K562 (cell line): ENCODE measurements around the gene AGPAT3. TPM values are rescaled to one million over a fixed set of nuclear protein-coding genes. Genes with fewer than 3 reads are reported as not detected.

Source experiments
- ATAC-seq: fragments of 200-7000 bp; cut with Tn5 transposase; 3 replicates; pipeline ENCODE4 v1.9.1; 2020; ENCODE audit warnings: moderate library complexity
- BruUV-seq: library from RNA; stranded (reverse); fragments of 400-500 nt; replicated peaks from 2 replicates; lab custom pipeline; 2021; lab: Mats Ljungman, UMichigan
- CTCF ChIA-PET: fragments of 300-600 bp; formaldehyde crosslinking; extraction: SDS; loops from one replicate; lab custom pipeline; 2021; ENCODE audit warnings: low intra/inter-chr PET ratio; lab: Yijun Ruan, JAX
- POLR2A ChIA-PET: fragments of 300-600, 350-650 bp; sonication (Branson Sonifier 250); formaldehyde crosslinking; extraction: SDS; loops from one replicate; lab custom pipeline; 2021; ENCODE audit warnings: antibody characterized with exemption, inconsistent platforms; lab: Yijun Ruan, JAX
- DNase-seq, 4 experiments: peaks; one replicate each; pipeline versions ENCODE4 v3.0.0 to v3.0.0-alpha.2; 2011 to 2018; ENCODE audit warnings: low spot score in 3 of 4, mixed read lengths in 3 of 4; ENCODE audit errors: extremely low read depth in 1 of 4
- FAIRE-seq: peaks from 2 replicates; lab custom pipeline; 2011; peaks lifted over from hg19 to GRCh38; lab: Jason Lieb, UNC
- H2AFZ ChIP-seq: 2 replicates; pipeline ENCODE4 v1.6.0; 2011; ENCODE audit warnings: low read depth, low read length, control low read depth, inconsistent platforms
- H3K27ac ChIP-seq: fragments of 200-600 bp; 3 replicates; pipeline ENCODE4 v1.8.0; 2011; ENCODE audit warnings: low read depth, mild to moderate bottlenecking, control low read depth, inconsistent platforms, low read length, moderate library complexity, mixed read lengths; ENCODE audit errors: extremely low read depth
- H3K27me3 ChIP-seq, 2 experiments: fragments of 300-600 bp in 1 of 2; 2 replicates in 1 of 2; 3 replicates in 1 of 2; pipeline versions ENCODE4 v1.6.0 to v1.8.0; 2011; ENCODE audit warnings: inconsistent platforms in 2 of 2, low read length in 2 of 2, mild to moderate bottlenecking in 1 of 2, mixed read lengths in 1 of 2, moderate library complexity in 1 of 2; ENCODE audit not compliant: control insufficient read depth in 2 of 2, insufficient read depth in 2 of 2
- H3K36me3 ChIP-seq: fragments of 300-600 bp; 3 replicates; pipeline ENCODE4 v1.8.0; 2011; ENCODE audit warnings: mild to moderate bottlenecking, low read length, inconsistent platforms; ENCODE audit not compliant: control insufficient read depth, insufficient read depth
- H3K4me1 ChIP-seq, 2 experiments: fragments of 200-600 bp in 1 of 2; replicated peaks in 1 of 2; 2 replicates in 1 of 2; 3 replicates in 1 of 2; pipeline versions ENCODE4 v1.5.1 to v1.8.0; 2011; ENCODE audit warnings: inconsistent platforms in 2 of 2, low read length in 2 of 2, mild to moderate bottlenecking in 1 of 2, mixed read lengths in 1 of 2, moderate library complexity in 1 of 2; ENCODE audit not compliant: control insufficient read depth in 2 of 2, insufficient read depth in 2 of 2
- H3K4me2 ChIP-seq: 2 replicates; pipeline ENCODE4 v1.6.1; 2011; ENCODE audit warnings: low read length, control low read depth, inconsistent platforms, mixed read lengths; ENCODE audit not compliant: insufficient read depth
- H3K4me3 ChIP-seq: fragments of 200-600 bp; sonication (generic), shearing (Covaris generic); 2 replicates; pipeline ENCODE4 v1.5.1; 2016; ENCODE audit warnings: control low read depth, inconsistent platforms
- H3K79me2 ChIP-seq: fragments of 200-600 bp; 3 replicates; pipeline ENCODE4 v1.8.0; 2011; ENCODE audit warnings: low read length, inconsistent platforms; ENCODE audit not compliant: control insufficient read depth, insufficient read depth
- H3K9ac ChIP-seq, 2 experiments: 2 replicates each; pipeline versions ENCODE4 v1.6.0 to v1.6.1; 2011; ENCODE audit warnings: low read depth in 2 of 2, low read length in 2 of 2, control low read depth in 1 of 2, inconsistent platforms in 1 of 2, mild to moderate bottlenecking in 1 of 2, mixed read lengths in 1 of 2; ENCODE audit not compliant: insufficient read depth in 1 of 2
- H3K9me1 ChIP-seq: one replicate; pipeline ENCODE4 v1.6.0; 2011; ENCODE audit warnings: inconsistent platforms, mild to moderate bottlenecking, low read length, moderate library complexity; ENCODE audit not compliant: control insufficient read depth, insufficient read depth
- H3K9me3 ChIP-seq: replicated peaks from 2 replicates; pipeline ENCODE4 v1.5.1; 2011; ENCODE audit warnings: low read depth, low read length, inconsistent platforms; ENCODE audit not compliant: control insufficient read depth, insufficient read depth
- H4K20me1 ChIP-seq: replicated peaks from 2 replicates; pipeline ENCODE4 v1.6.1; 2011; ENCODE audit warnings: low read length, inconsistent platforms, mixed read lengths; ENCODE audit not compliant: control insufficient read depth, insufficient read depth
- BRF1 ChIP-seq: IDR thresholded peaks from 3 replicates; pipeline ENCODE4 v1.6.1; 2011; ENCODE audit warnings: borderline replicate concordance, mild to moderate bottlenecking; ENCODE audit not compliant: insufficient read length; ENCODE audit errors: extremely low read depth
- ZNF79 ChIP-seq: fragments of 250-450 bp; sonication (Bioruptor Pico); IDR thresholded peaks from 2 replicates; pipeline ENCODE4 v1.4.0; 2020; ENCODE audit warnings: low read depth, mild to moderate bottlenecking, moderate library complexity
- WGBS: fragments of 100-300 bp; shearing (Covaris generic); methylation state at CpG from one replicate; pipeline ENCODE4 v1.1.6; 2016; ENCODE audit warnings: low coverage, mixed read lengths; ENCODE audit not compliant: insufficient coverage; ENCODE audit errors: missing lambda C conversion rate; 5-methylcytosine and 5-hydroxymethylcytosine counted together
- in situ Hi-C: fragments of 300-500 bp; cut with MboI; formaldehyde crosslinking; loops from 4 replicates; pipeline ENCODE4 v1.15.0; 2018; ENCODE audit warnings: inconsistent platforms, mixed read lengths
- intact Hi-C: fragments of 100-400 bp; cut with micrococcal nuclease; formaldehyde crosslinking; loops from 2 replicates; pipeline ENCODE4 v1.14.2; 2022
- polyA plus RNA-seq, 8 experiments: library from polyadenylated mRNA; depleted of rRNA in 4 of 8; stranded (reverse) in 5 of 8; unstranded in 3 of 8; fragments of >200 nt; fragmentation: Nextera tagmentation in 2 of 8; fragmentation: Illumina TruSeq in 1 of 8; extraction: Ambion mirVana in 2 of 8; extraction: Trizol in 1 of 8; gene quantifications; 2 replicates each; pipeline versions ENCODE4 v1.2.1 to v1.2.3, GENCODE V29; 2011 to 2014; ENCODE audit warnings: inconsistent platforms in 1 of 8, missing spikeins in 1 of 8
- total RNA-seq, 7 experiments: library from RNA; depleted of rRNA in 6 of 7; stranded (reverse); fragments of >200 nt in 6 of 7; fragmentation: Illumina TruSeq in 2 of 7; extraction: Trizol in 2 of 7; gene quantifications; 2 replicates each; pipeline versions ENCODE4 v1.2.1 to v1.2.3, GENCODE V29; 2011 to 2021; ENCODE audit warnings: low replicate concordance in 1 of 7
- TF ChIP-seq, protein P1 (sequence below), 3 experiments: fragments of 200-800 bp in 1 of 3; fragments of 250-450 bp in 1 of 3; fragments of 450-650 bp in 1 of 3; sonication (Bioruptor Pico) in 1 of 3; sonication (Bioruptor generic) in 1 of 3; formaldehyde crosslinking in 1 of 3; IDR thresholded peaks; 2 replicates each; pipeline versions ENCODE4 v1.6.1 to v1.8.0; 2016 to 2022; ENCODE audit warnings: mild to moderate bottlenecking in 2 of 3, missing genetic modification characterization in 2 of 3, missing compliant biosample characterization in 1 of 3, moderate library complexity in 1 of 3
- TF ChIP-seq, protein P2 (sequence below), 2 experiments: fragments of 450-650 bp in 1 of 2; sonication (generic) in 1 of 2; formaldehyde crosslinking in 1 of 2; IDR thresholded peaks in 1 of 2; conservative IDR thresholded peaks in 1 of 2; 2 replicates each; pipeline versions ENCODE4 v1.6.1 to v1.8.1; 2016 to 2023; ENCODE audit warnings: mild to moderate bottlenecking in 2 of 2, moderate library complexity in 2 of 2, inconsistent platforms in 1 of 2, missing genetic modification reagents in 1 of 2

AGPAT3 gene
- total and polyA plus RNA-seq, 9 of the 15 experiments (the other 6 are each of a cell fraction or from before 2014, with no cell fraction given): 1.5 to 88.4 (median 35.7) TPM

DNA sequence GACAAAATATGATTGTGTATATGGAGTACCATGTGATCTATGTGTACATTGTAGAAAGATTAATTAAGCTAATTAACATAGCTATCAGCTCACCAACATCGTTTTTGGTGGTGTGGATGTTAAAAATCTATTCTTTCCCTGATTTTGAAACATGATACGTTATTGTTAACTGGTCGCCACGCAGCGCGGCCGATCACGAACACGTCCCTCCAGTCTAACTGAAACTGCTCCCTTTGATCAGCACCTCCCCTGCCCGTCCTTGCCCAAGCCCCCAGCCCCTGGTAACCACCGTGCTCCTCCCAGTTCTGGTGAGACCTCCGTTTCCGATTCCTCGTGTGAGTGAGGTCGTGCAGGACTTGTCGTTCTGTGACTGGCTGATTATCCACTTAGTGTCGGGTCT, 67.0 kb downstream of the AGPAT3 start (continued):
- no peak for TF ChIP-seq BRF1
- TF ChIP-seq, protein P1, sequence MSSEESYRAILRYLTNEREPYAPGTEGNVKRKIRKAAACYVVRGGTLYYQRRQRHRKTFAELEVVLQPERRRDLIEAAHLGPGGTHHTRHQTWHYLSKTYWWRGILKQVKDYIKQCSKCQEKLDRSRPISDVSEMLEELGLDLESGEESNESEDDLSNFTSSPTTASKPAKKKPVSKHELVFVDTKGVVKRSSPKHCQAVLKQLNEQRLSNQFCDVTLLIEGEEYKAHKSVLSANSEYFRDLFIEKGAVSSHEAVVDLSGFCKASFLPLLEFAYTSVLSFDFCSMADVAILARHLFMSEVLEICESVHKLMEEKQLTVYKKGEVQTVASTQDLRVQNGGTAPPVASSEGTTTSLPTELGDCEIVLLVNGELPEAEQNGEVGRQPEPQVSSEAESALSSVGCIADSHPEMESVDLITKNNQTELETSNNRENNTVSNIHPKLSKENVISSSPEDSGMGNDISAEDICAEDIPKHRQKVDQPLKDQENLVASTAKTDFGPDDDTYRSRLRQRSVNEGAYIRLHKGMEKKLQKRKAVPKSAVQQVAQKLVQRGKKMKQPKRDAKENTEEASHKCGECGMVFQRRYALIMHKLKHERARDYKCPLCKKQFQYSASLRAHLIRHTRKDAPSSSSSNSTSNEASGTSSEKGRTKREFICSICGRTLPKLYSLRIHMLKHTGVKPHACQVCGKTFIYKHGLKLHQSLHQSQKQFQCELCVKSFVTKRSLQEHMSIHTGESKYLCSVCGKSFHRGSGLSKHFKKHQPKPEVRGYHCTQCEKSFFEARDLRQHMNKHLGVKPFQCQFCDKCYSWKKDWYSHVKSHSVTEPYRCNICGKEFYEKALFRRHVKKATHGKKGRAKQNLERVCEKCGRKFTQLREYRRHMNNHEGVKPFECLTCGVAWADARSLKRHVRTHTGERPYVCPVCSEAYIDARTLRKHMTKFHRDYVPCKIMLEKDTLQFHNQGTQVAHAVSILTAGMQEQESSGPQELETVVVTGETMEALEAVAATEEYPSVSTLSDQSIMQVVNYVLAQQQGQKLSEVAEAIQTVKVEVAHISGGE (CRISPR knock-in tag; IDR thresholded peaks at IDR 0.05): no peak

DNA sequence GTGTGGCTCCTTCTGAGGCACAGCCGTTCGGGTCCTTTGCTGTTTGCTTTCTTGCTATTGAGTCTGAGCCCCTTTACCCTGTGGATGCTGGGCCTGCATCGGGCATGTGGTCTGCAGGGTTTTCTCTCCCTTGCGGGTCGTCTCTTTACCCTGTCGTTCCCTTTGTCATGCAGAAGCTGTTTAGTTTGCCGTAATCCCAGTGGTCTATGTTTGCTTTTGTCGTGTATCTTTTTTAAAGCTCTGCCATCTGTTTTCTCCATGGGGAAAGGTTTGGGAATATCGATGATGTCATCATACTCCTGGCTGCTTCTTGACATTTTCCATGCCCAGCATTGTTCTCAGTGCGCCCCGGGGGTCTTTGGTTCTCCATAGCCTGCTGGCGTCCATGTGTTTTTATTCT, 68.2 kb downstream of the AGPAT3 start:
- Histone ChIP-seq H3K27me3 (no peaks in the 10 kb centered on the region), H3K36me3 (peaks cover 40% of the 10 kb centered on the region), H3K9ac (no peak overlapping the region), H3K4me1 (peaks cover 14 to 63% of the 10 kb centered on the region in 2 experiments; a peak in 4 of 5 replicates), H3K9me3 (0 out of 2 replicates have a peak, but pooled peaks cover 3% of the 10 kb centered on the region), H3K4me3 (no peak overlapping the region), H3K9me1 (no peaks in the 10 kb centered on the region), H3K79me2 (peaks cover 42% of the 10 kb centered on the region), H2AFZ (no peak overlapping the region), H3K4me2 (no peak overlapping the region), H4K20me1 (no peaks in the 10 kb centered on the region), H3K27ac (no peak overlapping the region)
- DNase-seq (no peak), ATAC-seq (no peak), FAIRE-seq (no peak)
- TF ChIP-seq ZNF79: no peak
- TF ChIP-seq, protein P2, sequence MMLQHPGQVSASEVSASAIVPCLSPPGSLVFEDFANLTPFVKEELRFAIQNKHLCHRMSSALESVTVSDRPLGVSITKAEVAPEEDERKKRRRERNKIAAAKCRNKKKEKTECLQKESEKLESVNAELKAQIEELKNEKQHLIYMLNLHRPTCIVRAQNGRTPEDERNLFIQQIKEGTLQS (IDR thresholded peaks at IDR 0.05): peak; percentile 68
- TF ChIP-seq, protein P2 (CRISPR knock-in tag; conservative IDR thresholded peaks at IDR 0.05): no peak
- in situ Hi-C loops: no loop called here
- no TSS peak for BruUV-seq
- intact Hi-C loops: no loop called here
- 92% methylated on average over 12 of the region's 12 CpGs for WGBS
- ChIA-PET POLR2A (interaction anchor here (0.6 to 1.1 kb wide), 3 partner anchors 9 to 122 kb away, joined by 3 to 4 read pairs (median 4); no protein-coding TSS in a partner anchor), CTCF (no interaction called here)
